Thyroid gland (tissue), 4 donors: ENCODE measurements around the gene TGFBRAP1. TPM values are rescaled to one million over a fixed set of nuclear protein-coding genes. Genes with fewer than 3 reads are reported as not detected.
"Not testable (repeated sequence)": the region's sequence is repeated elsewhere in the genome, so short reads cannot be mapped to it uniquely, and the experiment has no call there.

Source experiments
- DNase-seq, 2 donors: peaks; one replicate each; pipeline ENCODE4 v3.0.0-alpha.2; 2019
- H3K27ac ChIP-seq, 3 donors: fragments of 200-600 bp; sonication (generic); 1 replicate in 2 of 3; 2 replicates in 1 of 3; pipeline ENCODE4 v1.5.1; 2016 to 2019; ENCODE audit warnings: mild to moderate bottlenecking in 1 of 3, moderate library complexity in 1 of 3
- H3K27me3 ChIP-seq: fragments of 200-600 bp; sonication (generic); one replicate; pipeline ENCODE4 v1.5.1; 2019
- H3K36me3 ChIP-seq, 2 donors: fragments of 200-600 bp; sonication (generic); one replicate each; pipeline ENCODE4 v1.5.1; 2016 to 2019
- H3K4me1 ChIP-seq, 2 donors: fragments of 200-600 bp; sonication (generic); one replicate each; pipeline ENCODE4 v1.5.1; 2017 to 2019
- H3K4me3 ChIP-seq, 3 donors: fragments of 200-600 bp; sonication (generic); replicated peaks in 1 of 3; 1 replicate in 2 of 3; 2 replicates in 1 of 3; pipeline ENCODE4 v1.5.1; 2016; ENCODE audit warnings: mild to moderate bottlenecking in 1 of 3
- H3K9me3 ChIP-seq: fragments of 200-600 bp; sonication (generic); one replicate; pipeline ENCODE4 v1.5.1; 2017
- CTCF ChIP-seq, 6 experiments: fragments of 200-600 bp in 3 of 6; fragments of 450-650 bp in 3 of 6; sonication (generic) in 3 of 6; IDR thresholded peaks; one replicate each; pipeline ENCODE4 v1.5.1; 2016 to 2019; ENCODE audit warnings: antibody characterized with exemption in 6 of 6, mild to moderate bottlenecking in 2 of 6, inconsistent platforms in 1 of 6, moderate library complexity in 1 of 6
- POLR2A ChIP-seq, 2 donors: fragments of 450-650 bp; IDR thresholded peaks; one replicate each; pipeline ENCODE4 v1.6.1; 2017; ENCODE audit warnings: antibody characterized with exemption in 2 of 2, mild to moderate bottlenecking in 2 of 2, moderate library complexity in 1 of 2
- WGBS, 2 donors: methylation state at CpG; one replicate each; pipeline ENCODE4 v1.1.5; 2017; 5-methylcytosine and 5-hydroxymethylcytosine counted together
- intact Hi-C: fragments of 100-400 bp; cut with DNase I; formaldehyde crosslinking; loops from one replicate; pipeline ENCODE4 v1.15.1; 2023
- total RNA-seq, 4 donors: library from RNA; depleted of rRNA; stranded (reverse); fragments of >200 nt; gene quantifications; one replicate each; pipeline ENCODE4 v1.2.3, GENCODE V29; 2016

Gene TGFBRAP1
- total RNA-seq, 4 donors from 2014 or later = 35.4 to 53.2 (median 40.1) TPM

GRCh38 chr2:105252271-105252670 is 77.3 kb downstream of the TGFBRAP1 start:
- peaks cover 4% of the 10 kb centered on the region in 2 donors for H3K4me1 ChIP-seq
- intact Hi-C loops = no loop called here
- no peak for TF ChIP-seq POLR2A (IDR thresholded peaks at IDR 0.05)
- TF ChIP-seq CTCF (IDR thresholded peaks at IDR 0.05) = no peak
- DNase-seq = peak; percentile 69 to 73
- H3K27me3 ChIP-seq = no peaks in the 10 kb centered on the region
- H3K4me3 ChIP-seq = no peak overlapping the region
- peak overlapping the region in 2 of 3 donors; percentile 14 to 41 for H3K27ac ChIP-seq
- 47 to 52% methylated on average over 2 of the region's 2 CpGs for WGBS, 2 donors
- no peaks in the 10 kb centered on the region for H3K9me3 ChIP-seq
- H3K36me3 ChIP-seq = no peaks in the 10 kb centered on the region

GRCh38 chr2:105251016-105251648 is 78.4 kb downstream of the TGFBRAP1 start:
- 85 to 90% methylated on average over 8 to 25 of the region's 43 CpGs for WGBS, 2 donors
- H3K27me3 ChIP-seq, H3K9me3 ChIP-seq, DNase-seq, intact Hi-C loops, H3K4me1 ChIP-seq, H3K36me3 ChIP-seq, H3K27ac ChIP-seq, H3K4me3 ChIP-seq: not testable (repeated sequence)

- Histone ChIP-seq H3K36me3 (no peaks in the 10 kb centered on the region), H3K27me3 (no peaks in the 10 kb centered on the region), H3K4me3 (no peak overlapping the region), H3K27ac (no peak overlapping the region), H3K4me1 (peaks cover 4% of the 10 kb centered on the region in 2 donors), H3K9me3 (no peaks in the 10 kb centered on the region)
- peak; percentile 43 to 44 for DNase-seq
- 82 to 84% methylated on average over 4 of the region's 4 CpGs for WGBS, 2 donors
- intact Hi-C loops = no loop called here
- TF ChIP-seq POLR2A (IDR thresholded peaks at IDR 0.05) = no peak
Observed at GRCh38 chr2:105249891-105250290, 79.6 kb downstream of the TGFBRAP1 start.

- TF ChIP-seq POLR2A (IDR thresholded peaks at IDR 0.05) (no peak), CTCF (IDR thresholded peaks at IDR 0.05) (no peak)
Observed at GRCh38 chr2:105249181-105249580, 80.4 kb downstream of the TGFBRAP1 start.

GRCh38 chr2:105248316-105249070 is 81.0 kb downstream of the TGFBRAP1 start:
- intact Hi-C loops = no loop called here
- Histone ChIP-seq H3K4me3 (no peak overlapping the region), H3K27me3 (no peaks in the 10 kb centered on the region), H3K36me3 (no peaks in the 10 kb centered on the region), H3K9me3 (no peaks in the 10 kb centered on the region), H3K4me1 (peaks cover 4% of the 10 kb centered on the region in 2 donors), H3K27ac (no peak overlapping the region)
- TF ChIP-seq CTCF (IDR thresholded peaks at IDR 0.05) = no peak
- no peak for TF ChIP-seq POLR2A (IDR thresholded peaks at IDR 0.05)
- DNase-seq = no peak
- WGBS, 2 donors = 67 to 95% methylated on average over 4 of the region's 4 CpGs

More at GRCh38 chr2:105249181-105249580, 80.4 kb downstream of the TGFBRAP1 start:
- intact Hi-C loops = no loop called here
- no peaks in the 10 kb centered on the region for H3K27me3 ChIP-seq
- H3K27ac ChIP-seq = no peak overlapping the region
- WGBS, 2 donors = 58 to 83% methylated on average over 5 of the region's 5 CpGs
- H3K36me3 ChIP-seq = no peaks in the 10 kb centered on the region
- no peaks in the 10 kb centered on the region for H3K9me3 ChIP-seq
- H3K4me1 ChIP-seq = peaks cover 4% of the 10 kb centered on the region in 2 donors
- H3K4me3 ChIP-seq = no peak overlapping the region
- DNase-seq = no peak

GRCh38 chr2:105244451-105244850 is 85.1 kb downstream of the TGFBRAP1 start:
- Histone ChIP-seq H3K36me3 (no peaks in the 10 kb centered on the region), H3K9me3 (no peaks in the 10 kb centered on the region), H3K27me3 (no peaks in the 10 kb centered on the region), H3K4me3 (no peak overlapping the region), H3K27ac (no peak overlapping the region), H3K4me1 (peaks cover 0 to 3% of the 10 kb centered on the region in 2 donors)
- intact Hi-C loops = no loop called here
- no peak for TF ChIP-seq POLR2A (IDR thresholded peaks at IDR 0.05)
- TF ChIP-seq CTCF (IDR thresholded peaks at IDR 0.05) = no peak
- WGBS, 2 donors = 81 to 86% methylated on average over 3 of the region's 3 CpGs
- no peak for DNase-seq
